ENCODE results near the gene YWHAQ. TPM values are rescaled to one million over a fixed set of nuclear protein-coding genes. Genes with fewer than 3 reads are reported as not detected.

Gene YWHAQ
- total and polyA plus RNA-seq, 9 of the 15 experiments (the other 6 are each of a cell fraction or from before 2014, with no cell fraction given): 63.1 to 359 (median 203) TPM

GRCh38 chr2:9653485-9654271, 22.9 kb upstream of the YWHAQ start:
- FAIRE-seq (no peak), DNase-seq (ENCODE audit: extremely low read depth in 1 of 4, low spot score in 3 of 4) (no peak), ATAC-seq (no peak)
- intact Hi-C loops (cut with micrococcal nuclease) (no loop called here), in situ Hi-C loops (cut with MboI) (no loop called here)
- peaks cover 15 to 19% of the 10 kb centered on the region in 2 experiments; a peak in 3 of 5 replicates for H3K4me1 ChIP-seq (replicated peaks in 1 of 2; ENCODE audit: control insufficient read depth in 2 of 2, insufficient read depth in 2 of 2, low read length in 2 of 2)
- 16% methylated on average over 10 of the region's 10 CpGs for WGBS (ENCODE audit: insufficient coverage, low coverage, missing lambda C conversion rate)
- no peak overlapping the region for H3K4me3 ChIP-seq
- POLR2A ChIA-PET: interaction anchor here (0.7 kb wide), 1 partner anchor 9 kb away, joined by 3 read pairs; no protein-coding TSS in a partner anchor
- no TSS peak for BruUV-seq (replicated peaks)
- H4K20me1 ChIP-seq (replicated peaks; ENCODE audit: control insufficient read depth, insufficient read depth, low read length): peaks cover 4% of the 10 kb centered on the region; the same call in 1 of the 2 replicates
- H3K27ac ChIP-seq (ENCODE audit: extremely low read depth, low read depth, low read length): no peak overlapping the region
- H3K9ac ChIP-seq (ENCODE audit: insufficient read depth in 1 of 2, low read depth in 2 of 2, low read length in 2 of 2): no peak overlapping the region
- H3K36me3 ChIP-seq (ENCODE audit: control insufficient read depth, insufficient read depth, low read length): no peaks in the 10 kb centered on the region
- H3K27me3 ChIP-seq (ENCODE audit: control insufficient read depth in 2 of 2, insufficient read depth in 2 of 2, low read length in 2 of 2): peaks cover 6 to 23% of the 10 kb centered on the region in 2 experiments; a peak in 3 of 5 replicates
- no peaks in the 10 kb centered on the region for H3K79me2 ChIP-seq (ENCODE audit: control insufficient read depth, insufficient read depth, low read length)
- H3K9me3 ChIP-seq (replicated peaks; ENCODE audit: control insufficient read depth, insufficient read depth, low read depth, low read length): no peaks in the 10 kb centered on the region
- no peak overlapping the region for H3K4me2 ChIP-seq (ENCODE audit: insufficient read depth, low read length)
- no peak overlapping the region for H2AFZ ChIP-seq (ENCODE audit: low read depth, low read length)
- CTCF ChIA-PET (ENCODE audit: low intra/inter-chr PET ratio): no interaction called here
- no peaks in the 10 kb centered on the region for H3K9me1 ChIP-seq (ENCODE audit: control insufficient read depth, insufficient read depth, low read length)
- no peak for TF ChIP-seq USF2 (CRISPR knock-in tag; IDR thresholded peaks at IDR 0.05)
- TF ChIP-seq TFE3 (CRISPR knock-in tag; IDR thresholded peaks at IDR 0.05): no peak
- TF ChIP-seq SAFB (IDR thresholded peaks at IDR 0.05; ENCODE audit: borderline replicate concordance, low read depth, low read length): no peak
- TF ChIP-seq ZNF318 (IDR thresholded peaks at IDR 0.05; ENCODE audit: borderline replicate concordance in 1 of 2, low read depth in 1 of 2): no peak

Data from K562 (cell line).